Renal pelvis (tissue), 4 donors: ENCODE data around the gene AREL1. TPM values are rescaled to one million over a fixed set of nuclear protein-coding genes. Genes with fewer than 3 reads are reported as not detected.

Source experiments
- DNase-seq: peaks from one replicate; pipeline ENCODE4 v3.0.0-alpha.2; 2013
- polyA plus RNA-seq, 3 donors: library from polyadenylated mRNA; unstranded; fragments of 120-200 nt; gene quantifications; one replicate each; pipeline ENCODE4 v1.2.1, GENCODE V29; 2013; ENCODE audit not compliant: insufficient read length in 3 of 3

The AREL1 gene
- polyA plus RNA-seq, 3 donors: 33.1 to 38.4 (median 33.3) TPM

DNA sequence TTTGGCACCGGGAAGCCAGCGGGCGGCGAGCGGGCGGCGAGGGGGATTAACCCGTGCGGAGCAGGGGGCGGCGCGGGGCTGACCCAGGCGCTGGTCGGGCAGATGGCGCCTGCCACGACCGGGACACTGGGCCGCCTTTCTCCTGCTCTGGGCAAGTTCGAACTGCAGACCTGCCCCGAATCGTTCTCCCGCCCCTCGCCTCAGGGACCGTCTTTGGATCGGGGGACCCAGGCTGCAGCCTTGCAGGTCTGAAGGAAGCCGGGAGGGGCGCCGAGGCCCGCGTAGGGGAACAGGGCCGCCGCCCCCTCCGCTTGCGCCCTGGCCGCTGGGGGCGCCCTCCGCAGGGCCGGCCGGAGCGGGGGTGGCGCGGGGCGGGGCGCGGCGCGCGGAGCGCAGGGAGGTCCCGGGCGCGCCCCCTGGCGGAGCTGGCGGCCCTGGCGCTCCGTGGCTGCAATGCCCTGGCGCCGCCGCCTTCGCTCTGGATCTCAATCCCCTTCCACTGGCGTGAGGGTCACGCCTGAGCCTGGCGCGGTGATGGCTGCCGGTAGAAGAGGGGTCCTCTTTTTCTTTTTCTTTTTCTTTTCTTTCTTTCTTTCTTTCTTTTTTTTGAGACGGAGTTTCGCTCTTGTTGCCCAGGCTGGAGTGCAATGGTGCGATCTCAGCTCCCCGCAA, 100.4 kb downstream of the AREL1 start:
- peak; percentile 69 for DNase-seq

DNA sequence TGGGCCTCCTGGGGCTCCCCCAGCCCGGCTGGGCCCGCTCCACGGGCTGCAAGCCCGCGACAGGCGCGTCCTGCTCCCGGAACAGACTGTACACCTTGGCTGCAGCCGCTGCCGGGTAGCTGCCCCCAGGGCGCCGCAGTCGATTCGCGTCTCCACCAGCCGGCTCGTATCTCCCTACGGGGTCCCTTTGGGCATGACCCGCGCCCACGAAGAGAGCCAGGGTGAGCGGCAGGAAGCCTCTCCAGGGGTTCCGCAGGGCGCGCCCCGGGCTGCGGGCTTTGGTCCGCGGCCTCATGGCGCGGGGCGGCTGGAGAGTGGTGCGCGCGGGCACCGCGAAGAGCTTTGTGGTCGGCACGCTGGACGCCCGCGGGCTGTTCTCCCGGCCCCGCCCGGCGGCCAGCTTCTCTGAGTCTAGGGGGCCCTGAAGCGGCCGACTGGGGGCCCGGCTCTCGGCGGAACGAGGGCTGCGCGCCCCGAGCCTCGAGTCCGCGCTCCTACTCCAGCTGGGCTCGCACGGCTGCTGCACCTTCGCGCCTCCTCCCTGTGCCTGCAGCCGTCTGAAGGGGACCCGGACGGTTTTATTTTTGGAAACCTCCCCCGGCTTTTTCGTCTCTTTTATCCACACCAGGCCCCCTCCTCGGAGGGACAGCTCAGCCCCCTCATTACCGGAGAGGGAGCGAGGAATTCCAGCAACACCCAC, 101.1 kb downstream of the AREL1 start, which contains the start of gene LTBP2:
Gene LTBP2 (minus strand): TSS at position 588 of the 700 bp plus-strand sequence. CDS start 293 bp downstream, at position 295.
- DNase-seq: peak; percentile 29

Other genes with a start within 250 kb of the AREL1 start
- gene NPC2, start 219.8 kb downstream of the AREL1 start, polyA plus RNA-seq: 100 to 1,000 TPM; 311 to 336 (median 311) TPM
- gene ISCA2, start 219.3 kb downstream of the AREL1 start, polyA plus RNA-seq: 10 to 100 TPM; 40.2 to 42.7 (median 41.7) TPM
- gene LTBP2, start 100.8 kb downstream of the AREL1 start, polyA plus RNA-seq: 1 to 10 TPM; 2.4 to 4.4 (median 2.9) TPM
- gene FCF1, start 64 bp upstream of the AREL1 start, polyA plus RNA-seq: 10 to 100 TPM; 53.5 to 59.5 (median 56.0) TPM
- gene YLPM1, start 50.2 kb upstream of the AREL1 start, polyA plus RNA-seq: 100 to 1,000 TPM in 1 of 3 donors, 10 to 100 TPM in 2; 89.4 to 110 (median 94.0) TPM
- 1 to 10 TPM in 2 of 3 donors, under 1 TPM in 1; 0.63 to 3.3 (median 2.8) TPM for gene PROX2, start 163.1 kb upstream of the AREL1 start, polyA plus RNA-seq
- gene DLST, start 168.8 kb upstream of the AREL1 start, polyA plus RNA-seq: 100 to 1,000 TPM; 112 to 135 (median 134) TPM
- gene RPS6KL1, start 210.2 kb upstream of the AREL1 start, polyA plus RNA-seq: 1 to 10 TPM in 2 of 3 donors, under 1 TPM in 1; 0.71 to 1.9 (median 1.9) TPM
- 10 to 100 TPM in 1 of 3 donors, 1 to 10 TPM in 2; 7.2 to 11.4 (median 9.1) TPM for gene PGF, start 242.5 kb upstream of the AREL1 start, polyA plus RNA-seq